Measurements from ENCODE around the gene DDX41. TPM values are rescaled to one million over a fixed set of nuclear protein-coding genes. Genes with fewer than 3 reads are reported as not detected.

Gene DDX41
- total RNA-seq, 1 donor from 2014 or later: 60.7 TPM

DNA sequence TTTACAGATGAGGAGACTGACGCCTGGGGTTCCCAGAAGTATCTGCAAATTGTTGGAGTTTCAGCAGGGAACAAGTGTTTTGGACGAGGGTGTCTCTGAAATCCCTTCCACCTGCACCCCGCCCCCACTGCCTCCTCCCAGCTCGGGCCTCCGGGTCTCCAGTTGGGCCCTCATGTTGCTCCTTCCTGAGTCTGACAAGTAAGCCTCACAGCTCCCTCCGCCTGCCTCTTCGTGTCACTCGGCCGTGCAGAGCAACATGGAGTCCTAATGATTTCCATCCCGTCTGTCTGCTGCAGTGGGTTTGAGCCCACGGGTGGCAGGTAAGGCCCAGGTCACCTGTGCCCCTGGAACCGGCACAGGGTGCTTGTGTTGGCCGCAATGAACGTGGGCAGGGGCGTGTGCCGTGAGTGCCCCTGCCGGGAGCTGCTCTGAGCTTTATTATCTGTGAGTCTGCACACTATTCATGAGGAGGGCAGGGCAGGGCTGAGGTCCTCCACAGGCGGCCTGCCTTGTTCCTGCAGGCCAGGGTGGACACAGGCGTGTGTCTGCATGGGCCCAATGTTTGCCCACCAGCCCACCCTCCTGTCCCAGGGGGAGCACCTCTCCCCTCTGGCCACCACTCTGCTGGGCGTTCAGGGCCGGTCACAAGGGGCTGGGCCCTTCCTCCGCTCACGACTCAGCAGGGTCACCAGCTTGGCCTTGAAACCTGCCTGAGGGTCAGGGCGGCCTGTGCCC lies 13.2 kb downstream of the DDX41 start:
- H2AFZ ChIP-seq (replicated peaks): no peak overlapping the region
- H3K9ac ChIP-seq: no peak overlapping the region
- no peak for TF ChIP-seq EZH2phosphoT487 (IDR thresholded peaks at IDR 0.05)
- TF ChIP-seq EZH2 (IDR thresholded peaks at IDR 0.05): no peak
- TF ChIP-seq, protein P1, sequence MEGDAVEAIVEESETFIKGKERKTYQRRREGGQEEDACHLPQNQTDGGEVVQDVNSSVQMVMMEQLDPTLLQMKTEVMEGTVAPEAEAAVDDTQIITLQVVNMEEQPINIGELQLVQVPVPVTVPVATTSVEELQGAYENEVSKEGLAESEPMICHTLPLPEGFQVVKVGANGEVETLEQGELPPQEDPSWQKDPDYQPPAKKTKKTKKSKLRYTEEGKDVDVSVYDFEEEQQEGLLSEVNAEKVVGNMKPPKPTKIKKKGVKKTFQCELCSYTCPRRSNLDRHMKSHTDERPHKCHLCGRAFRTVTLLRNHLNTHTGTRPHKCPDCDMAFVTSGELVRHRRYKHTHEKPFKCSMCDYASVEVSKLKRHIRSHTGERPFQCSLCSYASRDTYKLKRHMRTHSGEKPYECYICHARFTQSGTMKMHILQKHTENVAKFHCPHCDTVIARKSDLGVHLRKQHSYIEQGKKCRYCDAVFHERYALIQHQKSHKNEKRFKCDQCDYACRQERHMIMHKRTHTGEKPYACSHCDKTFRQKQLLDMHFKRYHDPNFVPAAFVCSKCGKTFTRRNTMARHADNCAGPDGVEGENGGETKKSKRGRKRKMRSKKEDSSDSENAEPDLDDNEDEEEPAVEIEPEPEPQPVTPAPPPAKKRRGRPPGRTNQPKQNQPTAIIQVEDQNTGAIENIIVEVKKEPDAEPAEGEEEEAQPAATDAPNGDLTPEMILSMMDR (IDR thresholded peaks at IDR 0.05): no peak
- peaks cover 10% of the 10 kb centered on the region for H3K27me3 Mint-ChIP-seq (ENCODE audit: insufficient read depth, low read depth)
- no peaks in the 10 kb centered on the region for H3K9me3 ChIP-seq (ENCODE audit: low read depth)
- no peak overlapping the region for H3K27ac ChIP-seq
- H3K4me1 ChIP-seq: peaks cover 10% of the 10 kb centered on the region
- no peak for DNase-seq (ENCODE audit: low spot score)
- no peak overlapping the region for H3K4me3 ChIP-seq
- H3K27me3 ChIP-seq: peaks cover 13% of the 10 kb centered on the region
- H4K20me1 ChIP-seq (ENCODE audit: low read depth): no peaks in the 10 kb centered on the region
- H3K4me1 Mint-ChIP-seq: peaks cover 38% of the 10 kb centered on the region
- H3K36me3 Mint-ChIP-seq: no peaks in the 10 kb centered on the region
- H3F3A ChIP-seq (ENCODE audit: low read depth): peaks cover 4% of the 10 kb centered on the region
- H3K27ac Mint-ChIP-seq: no peak overlapping the region
- no peaks in the 10 kb centered on the region for H3K36me3 ChIP-seq
- no peaks in the 10 kb centered on the region for H3K79me2 ChIP-seq (ENCODE audit: low read depth)
- H3K4me2 ChIP-seq: no peak overlapping the region
- no peaks in the 10 kb centered on the region for H3K9me3 Mint-ChIP-seq
- no peak overlapping the region for H3K4me3 Mint-ChIP-seq

DNA sequence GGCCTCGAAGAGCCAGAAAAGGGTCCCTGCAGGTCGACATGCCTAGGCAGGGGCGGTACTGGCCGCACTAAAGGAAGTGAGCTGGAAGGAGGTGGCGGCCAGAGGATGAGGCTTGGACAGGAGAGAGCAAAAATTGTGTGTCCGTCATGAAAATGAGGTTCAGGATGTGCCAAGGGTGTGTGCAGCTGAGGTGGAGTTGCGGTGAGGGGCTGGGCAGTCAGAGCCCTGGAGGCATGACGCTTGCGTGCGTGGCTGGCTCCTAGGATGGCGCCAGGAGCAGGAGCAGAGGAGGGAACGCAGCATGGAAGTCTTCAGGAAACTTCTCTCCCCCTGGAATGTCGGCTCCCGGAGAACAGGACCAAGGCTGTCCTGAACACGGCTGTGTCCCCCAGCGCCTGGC lies 13.9 kb downstream of the DDX41 start:
- H3K27ac Mint-ChIP-seq: peak overlapping the region; percentile 1

DNA sequence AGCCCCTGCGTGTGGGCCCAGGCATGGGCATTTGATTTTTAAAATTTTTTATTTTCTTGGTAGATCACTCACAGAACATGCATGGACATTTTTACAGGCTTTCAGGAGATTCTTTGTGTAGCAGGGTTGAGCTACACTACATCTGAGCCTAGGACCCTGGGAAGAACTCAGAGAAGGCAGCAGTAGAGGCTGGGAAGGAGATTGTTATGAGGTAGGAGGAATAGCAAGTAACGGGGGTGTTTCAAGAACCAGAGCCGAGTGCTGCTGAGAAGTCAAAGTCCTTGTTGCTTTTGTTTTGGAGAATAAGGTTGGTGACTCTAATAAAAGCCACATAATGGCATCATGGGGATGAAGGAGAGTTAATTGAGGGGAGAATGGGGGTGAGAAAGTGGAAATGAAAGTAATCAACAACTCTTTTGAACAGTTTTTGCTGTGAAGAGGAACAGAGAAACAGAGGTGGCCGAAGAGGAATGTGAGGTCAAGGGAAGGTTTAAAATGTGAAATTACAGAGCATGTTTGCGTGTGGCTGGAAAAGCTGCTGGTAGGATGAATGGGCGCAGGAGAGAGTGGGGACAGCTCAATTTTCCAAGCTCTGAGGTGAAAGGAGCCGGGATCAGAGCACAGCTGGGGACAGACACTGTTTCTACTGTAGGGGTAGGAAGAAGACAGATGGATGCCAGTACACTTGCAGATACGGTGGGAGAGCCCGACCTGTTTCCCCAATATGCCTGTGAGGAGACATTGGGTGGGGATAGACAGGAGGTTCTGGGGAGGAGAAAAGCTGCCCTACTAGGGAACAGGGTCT lies 14.7 kb downstream of the DDX41 start:
- no peak overlapping the region for H2AFZ ChIP-seq (replicated peaks)
- Mint-ChIP-seq H3K4me1 (peaks cover 43% of the 10 kb centered on the region), H3K27ac (peak overlapping the region; percentile 1), H3K9me3 (no peaks in the 10 kb centered on the region), H3K36me3 (no peaks in the 10 kb centered on the region), H3K27me3 (ENCODE audit: insufficient read depth, low read depth) (peaks cover 15% of the 10 kb centered on the region), H3K4me3 (no peak overlapping the region)
- H3F3A ChIP-seq (ENCODE audit: low read depth): peaks cover 13% of the 10 kb centered on the region
- H3K27me3 ChIP-seq: peaks cover 21% of the 10 kb centered on the region
- no peak for TF ChIP-seq EZH2 (IDR thresholded peaks at IDR 0.05)
- TF ChIP-seq EZH2phosphoT487 (IDR thresholded peaks at IDR 0.05): no peak
- TF ChIP-seq, protein P1 (IDR thresholded peaks at IDR 0.05): no peak
- peaks cover 15% of the 10 kb centered on the region for H3K4me1 ChIP-seq
- DNase-seq (ENCODE audit: low spot score): no peak
- no peaks in the 10 kb centered on the region for H4K20me1 ChIP-seq (ENCODE audit: low read depth)
- H3K27ac ChIP-seq: no peak overlapping the region
- no peaks in the 10 kb centered on the region for H3K9me3 ChIP-seq (ENCODE audit: low read depth)
- no peak overlapping the region for H3K4me3 ChIP-seq
- peak overlapping the region; percentile 9 for H3K4me2 ChIP-seq
- H3K79me2 ChIP-seq (ENCODE audit: low read depth): no peaks in the 10 kb centered on the region
- H3K36me3 ChIP-seq: no peaks in the 10 kb centered on the region
- no peak overlapping the region for H3K9ac ChIP-seq

More for the DNA sequence above, 13.9 kb downstream of the DDX41 start:
- H4K20me1 ChIP-seq (ENCODE audit: low read depth): no peaks in the 10 kb centered on the region
- Mint-ChIP-seq H3K4me3 (peak overlapping the region; percentile 65), H3K27me3 (ENCODE audit: insufficient read depth, low read depth) (peaks cover 14% of the 10 kb centered on the region), H3K9me3 (no peaks in the 10 kb centered on the region), H3K36me3 (no peaks in the 10 kb centered on the region), H3K4me1 (peaks cover 43% of the 10 kb centered on the region)
- no peak for DNase-seq (ENCODE audit: low spot score)
- H3K9me3 ChIP-seq (ENCODE audit: low read depth): no peaks in the 10 kb centered on the region
- no peak overlapping the region for H3K4me3 ChIP-seq
- H3K27me3 ChIP-seq: peaks cover 19% of the 10 kb centered on the region
- H3K9ac ChIP-seq: peak overlapping the region; percentile 20
- no peak overlapping the region for H2AFZ ChIP-seq (replicated peaks)
- TF ChIP-seq EZH2phosphoT487 (IDR thresholded peaks at IDR 0.05) (no peak), EZH2 (IDR thresholded peaks at IDR 0.05) (no peak)
- TF ChIP-seq, protein P1 (IDR thresholded peaks at IDR 0.05): no peak
- H3K79me2 ChIP-seq (ENCODE audit: low read depth): no peaks in the 10 kb centered on the region
- no peaks in the 10 kb centered on the region for H3K36me3 ChIP-seq
- peaks cover 11% of the 10 kb centered on the region for H3F3A ChIP-seq (ENCODE audit: low read depth)
- no peak overlapping the region for H3K4me2 ChIP-seq
- peaks cover 15% of the 10 kb centered on the region for H3K4me1 ChIP-seq
- no peak overlapping the region for H3K27ac ChIP-seq

Data from neural progenitor cell (in vitro differentiated cells).